Activated T-helper 9 cell treated with anti-CD3 and anti-CD28 coated beads, Interleukin-2, amount 50 U/mL, for 16 hours (primary cell): ENCODE results near the gene ELMO1.

Experiments used
- DNase-seq: peaks from one replicate; pipeline ENCODE4 v3.0.0-alpha.2; 2020; ENCODE audit warnings: low read depth

Gene ELMO1

GRCh38 chr7:37368540-37368939 is 80.1 kb downstream of the ELMO1 start:
- DNase-seq = no peak

GRCh38 chr7:37367010-37367409 is 81.7 kb downstream of the ELMO1 start:
- no peak for DNase-seq

- no peak for DNase-seq
Observed at GRCh38 chr7:37366445-37366844, 82.2 kb downstream of the ELMO1 start.

GRCh38 chr7:37365405-37365804 is 83.3 kb downstream of the ELMO1 start:
- no peak for DNase-seq

DNA sequence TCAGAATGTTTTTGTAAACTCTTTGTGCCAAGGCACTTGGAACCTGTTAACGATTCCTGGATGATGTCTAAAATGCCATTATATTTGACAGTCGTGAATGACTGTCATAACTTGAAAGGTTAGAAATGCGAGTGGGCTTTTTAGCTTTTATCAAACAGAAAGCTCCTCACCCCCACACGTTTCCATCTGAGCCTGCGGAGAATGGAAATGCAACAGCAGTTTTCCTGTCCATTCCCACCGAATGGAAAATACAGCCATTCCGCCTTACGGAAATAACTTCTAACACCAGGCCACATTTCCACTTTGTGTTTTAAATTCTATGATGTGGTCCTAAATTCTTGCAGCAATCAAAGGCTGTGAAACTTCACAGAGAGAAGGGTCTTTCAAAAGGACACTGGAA is 83.8 kb downstream of the ELMO1 start:
- no peak for DNase-seq

GRCh38 chr7:37363536-37364491 is 84.8 kb downstream of the ELMO1 start:
- no peak for DNase-seq

GRCh38 chr7:37362802-37363201 is 85.9 kb downstream of the ELMO1 start:
- no peak for DNase-seq

GRCh38 chr7:37360484-37360883 is 88.2 kb downstream of the ELMO1 start:
- no peak for DNase-seq

DNA sequence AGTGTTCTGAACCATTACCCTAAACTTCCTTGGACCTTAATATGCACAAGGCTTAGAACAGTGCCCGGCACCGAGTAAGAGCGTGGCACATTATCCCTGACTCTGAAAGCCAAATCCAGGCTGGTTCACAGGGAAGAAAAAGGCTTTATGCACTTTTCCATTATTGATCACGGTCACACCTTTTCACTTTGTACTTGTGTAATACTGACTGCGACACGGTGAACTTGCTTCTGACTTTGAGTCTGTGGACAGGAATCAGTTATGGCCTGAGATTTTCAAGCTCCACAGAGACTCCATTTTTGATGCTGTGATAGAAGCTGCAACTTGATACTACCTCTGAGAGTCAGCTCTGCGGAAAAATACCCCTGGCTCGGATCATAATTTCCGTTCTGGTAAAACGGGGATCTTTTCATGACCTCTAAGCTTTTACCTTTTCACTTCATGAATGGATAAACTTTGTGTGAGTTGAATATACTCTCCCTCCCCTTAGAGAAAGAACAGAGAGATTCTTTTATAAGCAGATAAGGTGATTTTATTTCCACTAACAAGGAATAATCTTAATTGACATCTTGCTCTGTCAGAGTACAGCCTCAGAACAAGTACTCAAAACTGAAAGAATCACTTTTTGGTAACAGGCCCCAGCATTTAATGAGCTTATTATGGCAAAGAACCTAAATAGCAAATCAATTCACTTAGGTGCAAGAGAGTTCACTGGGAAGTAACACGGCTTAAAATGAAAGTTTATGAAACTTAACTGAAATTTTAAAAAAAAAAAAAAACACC is 88.8 kb downstream of the ELMO1 start:
- DNase-seq = no peak

DNA sequence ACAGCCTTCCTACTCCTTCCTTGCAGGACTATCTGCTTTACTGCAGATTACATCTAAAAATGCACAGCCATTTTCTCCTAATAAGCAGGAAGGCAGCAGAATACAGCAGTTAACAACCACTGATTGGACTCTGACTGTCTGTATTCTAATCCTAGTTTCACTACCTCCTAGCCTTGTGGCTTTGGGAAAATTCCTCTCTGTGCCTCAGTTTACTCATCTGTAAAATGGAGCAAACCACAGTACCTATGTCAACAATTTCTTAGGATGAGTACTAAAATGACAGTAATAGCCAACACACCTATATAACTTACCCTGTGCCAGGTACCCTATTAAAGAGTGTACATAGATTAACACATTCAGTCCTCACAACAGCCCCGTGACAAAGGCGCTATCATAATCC is 89.5 kb downstream of the ELMO1 start:
- DNase-seq = no peak

- no peak for DNase-seq
Observed at GRCh38 chr7:37357637-37357996, 91.0 kb downstream of the ELMO1 start.

DNA sequence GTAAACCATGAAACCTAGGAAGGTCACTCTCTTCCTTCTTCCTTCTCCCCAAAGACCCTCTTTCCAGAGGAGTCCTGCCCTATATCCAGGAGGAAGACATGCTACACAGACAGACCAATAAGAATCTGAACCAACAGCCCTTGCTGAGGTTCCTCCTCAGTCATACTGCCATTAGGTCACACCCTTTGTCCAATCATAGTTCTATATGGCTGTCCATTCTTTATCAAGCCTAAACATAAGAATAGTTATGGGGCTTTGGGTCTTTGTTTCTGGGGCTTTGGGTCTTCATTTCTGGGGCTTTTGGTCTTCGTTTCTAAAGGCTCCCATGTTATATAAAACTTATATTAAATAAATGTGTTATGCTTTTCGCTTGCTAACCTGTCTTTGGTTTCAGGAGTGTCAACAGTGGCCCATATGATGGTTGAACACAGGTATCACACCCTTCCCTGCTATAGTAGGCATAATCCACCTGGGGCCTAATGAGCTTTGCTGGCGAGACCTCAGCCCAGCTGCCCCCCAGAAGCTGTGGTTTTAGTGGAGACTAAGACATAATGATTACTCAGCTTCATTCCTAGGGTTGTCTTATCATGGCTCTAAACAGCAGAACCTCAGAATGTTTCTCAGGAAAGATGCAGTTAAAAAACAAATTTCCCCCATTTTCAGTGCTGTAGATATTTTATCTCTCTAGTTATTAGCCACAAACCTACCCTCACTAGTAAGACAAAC is 91.6 kb downstream of the ELMO1 start:
- no peak for DNase-seq

GRCh38 chr7:37354656-37355131 is 94.0 kb downstream of the ELMO1 start:
- peak; percentile 62 for DNase-seq

DNA sequence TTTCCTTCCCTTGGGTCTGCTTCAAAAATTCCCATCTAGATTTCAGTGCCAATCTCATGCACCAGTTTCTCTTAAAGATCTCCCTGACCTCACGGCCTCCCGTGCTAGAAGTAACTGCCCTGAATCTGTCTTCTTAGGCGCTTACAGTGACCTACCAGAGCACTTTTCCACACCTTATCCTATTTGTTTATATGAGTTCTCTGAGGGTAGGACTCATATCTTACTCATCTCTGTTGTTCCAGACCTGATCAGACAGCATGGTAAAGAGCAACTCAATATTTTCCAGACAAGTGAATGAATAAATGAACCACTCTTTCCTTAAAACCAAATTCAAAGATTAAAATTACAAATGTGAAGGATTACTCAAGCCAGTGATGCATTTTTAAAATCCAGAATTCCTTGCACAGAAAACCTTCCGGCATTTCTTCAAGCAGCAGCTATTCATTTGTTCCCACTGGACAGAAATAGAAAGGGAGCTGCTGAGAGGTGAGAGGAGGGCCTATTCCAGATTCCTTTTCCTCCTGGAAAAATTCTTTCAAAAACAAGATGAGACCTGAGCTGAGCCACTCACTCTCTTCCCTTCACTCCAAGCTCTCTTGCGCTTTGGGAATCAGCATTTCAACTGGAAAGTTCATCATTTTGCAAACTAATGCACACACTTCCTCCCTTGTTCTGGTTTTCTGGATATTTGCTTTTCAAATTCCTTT is 94.6 kb downstream of the ELMO1 start:
- DNase-seq = no peak

GRCh38 chr7:37352974-37353948 is 95.4 kb downstream of the ELMO1 start:
- peak; percentile 57 for DNase-seq

GRCh38 chr7:37352251-37352880 is 96.3 kb downstream of the ELMO1 start:
- DNase-seq = no peak

DNA sequence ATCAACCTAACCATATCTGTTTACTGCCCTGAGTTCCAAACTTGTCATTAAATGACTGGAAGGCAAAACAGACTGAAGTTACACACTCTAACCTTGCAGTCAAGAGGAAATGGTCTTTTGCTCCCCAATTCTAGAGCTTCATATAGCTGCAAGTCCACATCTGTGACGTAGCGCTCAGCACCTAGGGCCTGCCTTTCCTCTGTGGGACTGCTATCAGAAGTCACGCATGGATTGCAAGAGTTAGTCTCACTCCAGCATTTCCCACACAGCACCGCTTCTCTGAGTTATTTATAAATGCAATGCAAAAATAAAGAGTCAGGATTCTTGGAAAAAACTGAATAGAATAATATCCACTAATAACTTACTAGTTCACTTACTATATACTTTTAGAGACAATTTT is 96.9 kb downstream of the ELMO1 start:
- DNase-seq = no peak

DNA sequence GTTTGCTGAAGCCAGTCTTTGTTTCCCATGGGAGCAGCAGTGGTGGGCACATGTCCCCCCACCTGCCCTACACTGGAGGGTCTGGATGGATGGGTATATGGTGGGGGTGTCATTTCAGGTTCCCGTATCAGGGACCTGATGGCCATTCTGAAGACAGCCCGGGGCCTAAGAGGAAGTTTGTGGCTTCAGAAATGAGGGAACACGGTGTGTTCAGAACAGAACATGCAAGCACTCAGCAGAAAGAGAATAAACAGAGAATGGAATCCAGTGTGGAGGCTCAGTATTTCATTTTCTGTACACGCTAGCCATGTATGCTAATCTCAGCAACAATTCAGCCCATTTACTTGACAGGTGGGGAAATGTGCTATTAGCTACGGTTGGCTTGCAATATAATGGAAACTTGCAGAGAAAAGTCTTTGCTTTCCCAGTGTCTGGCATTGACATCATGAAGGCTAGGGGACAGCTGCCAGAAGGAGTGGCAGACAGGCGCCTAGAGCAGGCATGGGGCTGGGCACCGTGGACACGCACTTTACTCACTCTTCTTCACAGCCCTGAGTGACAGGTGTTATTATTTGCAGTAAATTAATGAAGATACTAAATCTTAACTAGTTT is 98.6 kb downstream of the ELMO1 start:
- DNase-seq = no peak

DNA sequence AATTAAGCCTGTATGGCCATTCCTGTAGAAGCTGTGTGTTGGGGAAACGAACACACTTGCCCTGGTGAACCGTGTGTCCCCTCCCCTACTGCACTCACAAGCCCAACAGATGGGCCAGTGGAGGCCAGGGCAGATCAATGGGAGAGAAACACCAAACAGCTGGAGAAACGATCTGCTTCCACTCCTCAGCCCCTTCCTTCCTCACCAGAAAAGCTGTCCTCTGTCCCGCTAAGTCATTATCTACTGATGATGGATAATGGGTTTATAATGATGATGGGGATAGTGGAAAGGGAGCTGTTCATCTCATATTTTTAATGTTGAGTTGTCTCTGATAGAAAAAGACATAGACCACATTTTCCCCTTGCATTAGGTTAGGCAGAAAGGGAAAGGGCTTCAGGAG is 99.7 kb downstream of the ELMO1 start:
- DNase-seq = no peak

DNA sequence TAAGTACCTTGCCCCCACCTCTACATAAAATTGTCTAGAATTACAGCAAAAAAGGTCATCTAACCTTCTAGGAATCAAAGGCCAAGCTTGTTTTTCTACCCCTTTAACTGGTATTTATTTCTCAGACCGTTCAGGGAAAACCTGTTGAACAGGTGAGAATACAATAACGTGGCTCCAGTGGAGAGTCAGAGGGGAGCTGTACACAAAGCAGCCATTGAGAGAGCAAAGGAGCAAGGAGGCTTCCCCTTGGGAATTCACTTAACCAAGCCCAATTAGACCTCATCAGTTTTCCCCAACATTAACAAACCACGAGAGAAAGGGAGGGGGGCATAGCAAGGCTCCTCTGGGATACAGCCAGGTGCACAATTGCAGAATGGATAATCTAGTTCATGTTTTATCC is 101.9 kb downstream of the ELMO1 start:
- no peak for DNase-seq
